Nephron (organoid): ENCODE results near the gene GPALPP1.
"Not testable (repeated sequence)": the region's sequence is repeated elsewhere in the genome, so short reads cannot be mapped to it uniquely, and the experiment has no call there.

ENCODE experiments used
- H3K27ac Mint-ChIP-seq, 3 experiments: 2 replicates each; pipeline ENCODE4 v1.8.0; 2020; ENCODE audit warnings: mixed read lengths in 3 of 3, mild to moderate bottlenecking in 2 of 3, moderate library complexity in 1 of 3
- H3K27me3 Mint-ChIP-seq: 2 replicates; pipeline ENCODE4 v1.8.0; 2021; ENCODE audit warnings: low read depth, mild to moderate bottlenecking, moderate library complexity, mixed read lengths
- H3K36me3 Mint-ChIP-seq: 2 replicates; pipeline ENCODE4 v1.8.0; 2020; ENCODE audit warnings: low read depth, mixed read lengths
- H3K4me1 Mint-ChIP-seq: 2 replicates; pipeline ENCODE4 v1.8.0; 2020; ENCODE audit warnings: mixed read lengths
- H3K4me3 Mint-ChIP-seq, 3 experiments: 2 replicates each; pipeline ENCODE4 v1.8.0; 2020; ENCODE audit warnings: mild to moderate bottlenecking in 3 of 3, mixed read lengths in 3 of 3, moderate library complexity in 2 of 3
- H3K9me3 Mint-ChIP-seq: 2 replicates; pipeline ENCODE4 v1.8.0; 2020; ENCODE audit warnings: mixed read lengths
- TF ChIP-seq, protein P1 (sequence below), 3 experiments: fragments of 200-600 bp; sonication (generic); IDR thresholded peaks; one replicate each; pipeline ENCODE4 v1.5.0; 2021; ENCODE audit warnings: antibody characterized with exemption in 3 of 3; ENCODE audit not compliant: unreplicated experiment in 3 of 3

Gene GPALPP1

DNA sequence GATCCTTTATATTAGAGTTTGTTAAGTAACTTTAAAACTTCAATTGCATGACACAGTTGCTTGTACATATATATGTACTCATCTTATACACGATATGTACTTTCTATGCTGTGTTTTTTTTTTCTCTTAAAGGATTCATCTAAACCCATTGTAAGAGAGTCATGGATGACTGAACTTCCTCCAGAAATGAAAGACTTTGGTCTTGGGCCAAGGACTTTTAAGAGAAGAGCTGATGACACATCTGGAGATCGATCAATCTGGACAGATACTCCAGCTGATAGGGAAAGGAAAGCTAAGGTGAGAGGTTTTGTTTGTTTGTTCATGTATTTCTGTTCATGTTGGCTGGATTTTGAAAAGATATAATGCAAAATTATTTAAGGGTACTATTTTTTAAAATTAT lies 26.0 kb downstream of the GPALPP1 start:
- Mint-ChIP-seq H3K9me3 (no peaks in the 10 kb centered on the region), H3K36me3 (peaks cover 44% of the 10 kb centered on the region), H3K27me3 (no peaks in the 10 kb centered on the region), H3K4me3 (no peak overlapping the region), H3K27ac (no peak overlapping the region), H3K4me1 (no peaks in the 10 kb centered on the region)
- TF ChIP-seq, protein P1, sequence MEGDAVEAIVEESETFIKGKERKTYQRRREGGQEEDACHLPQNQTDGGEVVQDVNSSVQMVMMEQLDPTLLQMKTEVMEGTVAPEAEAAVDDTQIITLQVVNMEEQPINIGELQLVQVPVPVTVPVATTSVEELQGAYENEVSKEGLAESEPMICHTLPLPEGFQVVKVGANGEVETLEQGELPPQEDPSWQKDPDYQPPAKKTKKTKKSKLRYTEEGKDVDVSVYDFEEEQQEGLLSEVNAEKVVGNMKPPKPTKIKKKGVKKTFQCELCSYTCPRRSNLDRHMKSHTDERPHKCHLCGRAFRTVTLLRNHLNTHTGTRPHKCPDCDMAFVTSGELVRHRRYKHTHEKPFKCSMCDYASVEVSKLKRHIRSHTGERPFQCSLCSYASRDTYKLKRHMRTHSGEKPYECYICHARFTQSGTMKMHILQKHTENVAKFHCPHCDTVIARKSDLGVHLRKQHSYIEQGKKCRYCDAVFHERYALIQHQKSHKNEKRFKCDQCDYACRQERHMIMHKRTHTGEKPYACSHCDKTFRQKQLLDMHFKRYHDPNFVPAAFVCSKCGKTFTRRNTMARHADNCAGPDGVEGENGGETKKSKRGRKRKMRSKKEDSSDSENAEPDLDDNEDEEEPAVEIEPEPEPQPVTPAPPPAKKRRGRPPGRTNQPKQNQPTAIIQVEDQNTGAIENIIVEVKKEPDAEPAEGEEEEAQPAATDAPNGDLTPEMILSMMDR (IDR thresholded peaks at IDR 0.05; ENCODE audit: unreplicated experiment in 3 of 3): no peak

DNA sequence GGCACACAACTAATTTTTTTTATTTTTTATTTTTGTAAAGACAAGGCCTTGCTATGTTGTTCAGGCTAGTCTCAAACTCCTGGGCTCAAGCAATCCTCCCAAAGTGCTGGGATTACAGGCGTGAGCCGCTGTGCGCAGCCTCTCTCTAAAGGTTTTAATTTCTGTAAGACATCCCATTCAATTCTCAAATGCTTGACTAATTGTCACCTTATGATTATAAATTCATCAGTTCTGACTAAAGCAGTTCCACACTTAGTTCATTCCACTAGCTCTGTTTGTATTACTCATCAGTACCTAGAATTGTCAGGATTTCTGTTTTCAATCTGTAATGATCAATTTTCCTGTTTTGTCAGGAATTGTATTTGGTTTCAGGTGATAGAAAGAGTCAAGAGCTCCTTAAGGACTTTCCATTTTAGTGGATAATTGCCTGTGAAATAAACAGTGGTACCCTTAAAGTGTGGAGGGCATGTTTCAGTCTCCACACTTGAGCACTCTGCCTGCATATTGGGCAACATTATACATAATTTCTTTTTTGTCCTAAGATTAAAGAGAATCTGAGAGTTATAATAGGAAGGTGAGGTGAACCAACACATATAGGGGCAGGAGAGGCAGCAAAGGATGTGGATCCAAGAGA lies 27.6 kb downstream of the GPALPP1 start:
- peaks cover 42% of the 10 kb centered on the region for H3K36me3 Mint-ChIP-seq
- TF ChIP-seq, protein P1 (IDR thresholded peaks at IDR 0.05; ENCODE audit: unreplicated experiment in 3 of 3): no peak
- H3K9me3 Mint-ChIP-seq: no peaks in the 10 kb centered on the region
- no peak overlapping the region for H3K27ac Mint-ChIP-seq
- no peaks in the 10 kb centered on the region for H3K27me3 Mint-ChIP-seq
- no peaks in the 10 kb centered on the region for H3K4me1 Mint-ChIP-seq
- no peak overlapping the region for H3K4me3 Mint-ChIP-seq

DNA sequence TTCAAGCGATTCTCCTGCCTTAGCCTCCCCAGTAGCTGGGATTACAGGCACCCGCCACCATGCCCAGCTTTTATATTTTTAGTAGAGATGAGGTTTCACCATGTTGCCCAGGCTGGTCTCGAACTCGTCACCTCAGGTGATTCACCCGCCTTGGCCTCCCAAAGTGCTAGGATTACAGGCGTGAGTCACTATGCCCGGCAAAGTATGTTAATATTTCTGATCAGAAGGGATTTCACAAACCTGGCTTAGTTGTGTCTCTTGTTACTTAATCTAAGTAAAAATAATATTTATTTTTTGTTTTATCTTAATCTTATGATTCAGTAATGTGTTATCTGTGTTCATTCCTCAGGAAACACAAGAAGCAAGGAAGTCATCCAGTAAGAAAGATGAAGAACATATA lies 30.6 kb downstream of the GPALPP1 start:
- H3K4me3 Mint-ChIP-seq, H3K27me3 Mint-ChIP-seq, H3K27ac Mint-ChIP-seq, H3K4me1 Mint-ChIP-seq, H3K9me3 Mint-ChIP-seq: not testable (repeated sequence)
- peaks cover 49% of the 10 kb centered on the region for H3K36me3 Mint-ChIP-seq

DNA sequence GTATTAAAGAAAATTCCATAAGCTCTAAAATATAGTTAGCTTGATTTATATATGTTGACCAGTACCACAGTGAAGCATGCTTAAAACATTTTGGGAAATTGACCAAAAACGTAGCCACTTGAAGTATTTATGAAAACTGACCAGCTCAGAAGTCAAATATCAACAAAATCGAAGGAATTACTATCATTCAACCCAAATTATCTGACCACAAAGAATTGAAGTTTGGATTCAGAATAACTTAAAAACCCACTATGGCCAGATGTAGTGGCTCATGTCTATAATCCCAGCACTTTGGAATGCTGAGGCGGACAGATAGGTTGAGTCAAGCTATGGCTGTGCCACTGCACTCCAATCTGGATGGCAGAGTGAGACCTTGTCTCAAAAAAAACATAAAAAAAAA lies 31.9 kb downstream of the GPALPP1 start:
- no peaks in the 10 kb centered on the region for H3K27me3 Mint-ChIP-seq
- no peaks in the 10 kb centered on the region for H3K9me3 Mint-ChIP-seq
- TF ChIP-seq, protein P1 (IDR thresholded peaks at IDR 0.05; ENCODE audit: unreplicated experiment in 3 of 3): no peak
- no peaks in the 10 kb centered on the region for H3K4me1 Mint-ChIP-seq
- H3K36me3 Mint-ChIP-seq: peaks cover 44% of the 10 kb centered on the region
- H3K4me3 Mint-ChIP-seq: no peak overlapping the region
- no peak overlapping the region for H3K27ac Mint-ChIP-seq

DNA sequence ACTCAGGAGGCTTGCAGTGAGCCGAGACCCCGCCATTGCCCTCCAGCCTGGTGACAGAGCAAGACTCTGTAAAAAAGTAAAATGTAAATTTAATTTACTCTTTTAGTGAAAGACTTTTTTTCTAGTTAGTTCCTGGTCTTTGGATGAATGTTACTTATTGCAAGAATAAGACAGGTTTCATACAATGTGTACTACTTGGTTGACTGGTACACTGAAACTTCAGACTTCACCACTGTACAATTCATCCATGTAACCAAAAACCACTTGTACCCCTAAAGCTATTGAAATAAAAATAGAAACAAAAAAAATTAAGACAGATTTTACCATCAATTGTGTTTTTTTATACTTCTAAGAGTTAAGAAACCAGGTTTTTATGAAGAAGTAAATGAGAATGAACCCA lies 35.5 kb downstream of the GPALPP1 start:
- no peaks in the 10 kb centered on the region for H3K9me3 Mint-ChIP-seq
- no peaks in the 10 kb centered on the region for H3K4me1 Mint-ChIP-seq
- TF ChIP-seq, protein P1 (IDR thresholded peaks at IDR 0.05; ENCODE audit: unreplicated experiment in 3 of 3): no peak
- H3K4me3 Mint-ChIP-seq: no peak overlapping the region
- no peak overlapping the region for H3K27ac Mint-ChIP-seq
- H3K36me3 Mint-ChIP-seq: peaks cover 44% of the 10 kb centered on the region
- no peaks in the 10 kb centered on the region for H3K27me3 Mint-ChIP-seq

DNA sequence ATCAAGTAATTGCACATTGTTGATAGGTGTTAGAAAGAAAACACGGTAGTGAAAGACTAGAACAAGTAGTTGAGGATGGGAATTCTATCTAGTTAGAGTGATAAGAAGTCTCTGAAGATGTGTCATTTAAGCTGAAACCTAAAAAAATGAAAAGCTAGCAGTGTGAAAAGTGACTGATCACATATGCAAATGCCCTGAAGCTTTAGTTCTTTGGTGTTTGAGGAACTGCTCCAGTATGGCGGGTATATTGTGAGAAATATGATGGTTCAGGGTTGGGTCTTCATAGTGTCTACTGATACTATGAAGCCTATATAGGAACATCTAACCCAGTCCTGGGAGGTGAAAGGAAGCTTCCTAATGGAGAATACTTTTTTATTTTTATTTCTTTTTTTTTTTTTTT lies 45.0 kb downstream of the GPALPP1 start:
- Mint-ChIP-seq H3K36me3 (peaks cover 27% of the 10 kb centered on the region), H3K9me3 (no peaks in the 10 kb centered on the region)

More for the DNA sequence above, 45.0 kb downstream of the GPALPP1 start:
- Mint-ChIP-seq H3K27ac (no peak overlapping the region), H3K4me1 (no peaks in the 10 kb centered on the region), H3K27me3 (no peaks in the 10 kb centered on the region), H3K4me3 (no peak overlapping the region)
- TF ChIP-seq, protein P1 (IDR thresholded peaks at IDR 0.05; ENCODE audit: unreplicated experiment in 3 of 3): no peak
